ENCODE measurements around the gene PDAP1.

PDAP1 gene

GRCh38 chr7:99404235-99404976 lies 4.0 kb downstream of the PDAP1 start:
- in situ Hi-C loops (cut with HindIII; ENCODE audit: low pct_ligation_motif_present, low sequenced_read_pairs) = no loop called here
- DNase-seq = no peak

GRCh38 chr7:99403764-99404163 lies 4.6 kb downstream of the PDAP1 start:
- no peak overlapping the region for H3K27ac ChIP-seq
- no peak for TF ChIP-seq CTCF (IDR thresholded peaks at IDR 0.05; ENCODE audit: low read depth, low read length, missing control alignments)
- DNase-seq = no peak
- peaks cover 58% of the 10 kb centered on the region for H3K36me3 ChIP-seq (replicated peaks)
- no peaks in the 10 kb centered on the region for H3K27me3 ChIP-seq (replicated peaks)
- in situ Hi-C loops (cut with HindIII; ENCODE audit: low pct_ligation_motif_present, low sequenced_read_pairs) = no loop called here
- H3K4me3 ChIP-seq (ENCODE audit: low read depth, low read length) = no peak overlapping the region

More at GRCh38 chr7:99404235-99404976, 4.0 kb downstream of the PDAP1 start:
- Histone ChIP-seq H3K27ac (no peak overlapping the region), H3K36me3 (replicated peaks) (peaks cover 51% of the 10 kb centered on the region), H3K27me3 (replicated peaks) (no peaks in the 10 kb centered on the region), H3K4me3 (ENCODE audit: low read depth, low read length) (no peak overlapping the region)
- no peak for TF ChIP-seq CTCF (IDR thresholded peaks at IDR 0.05; ENCODE audit: low read depth, low read length, missing control alignments)

GRCh38 chr7:99402854-99403253 lies 5.5 kb downstream of the PDAP1 start:
- peaks cover 64% of the 10 kb centered on the region for H3K36me3 ChIP-seq (replicated peaks)
- no peak for TF ChIP-seq CTCF (IDR thresholded peaks at IDR 0.05; ENCODE audit: low read depth, low read length, missing control alignments)
- DNase-seq = no peak

GRCh38 chr7:99399597-99399996 lies 8.8 kb downstream of the PDAP1 start:
- in situ Hi-C loops (cut with HindIII; ENCODE audit: low pct_ligation_motif_present, low sequenced_read_pairs) = no loop called here
- Histone ChIP-seq H3K4me3 (ENCODE audit: low read depth, low read length) (no peak overlapping the region), H3K27ac (no peak overlapping the region), H3K27me3 (replicated peaks) (no peaks in the 10 kb centered on the region), H3K36me3 (replicated peaks) (peaks cover 89% of the 10 kb centered on the region)
- DNase-seq = no peak
- TF ChIP-seq CTCF (IDR thresholded peaks at IDR 0.05; ENCODE audit: low read depth, low read length, missing control alignments) = no peak

More at GRCh38 chr7:99402854-99403253, 5.5 kb downstream of the PDAP1 start:
- no peak overlapping the region for H3K4me3 ChIP-seq (ENCODE audit: low read depth, low read length)
- in situ Hi-C loops (cut with HindIII; ENCODE audit: low pct_ligation_motif_present, low sequenced_read_pairs) = no loop called here
- H3K27ac ChIP-seq = no peak overlapping the region
- H3K27me3 ChIP-seq (replicated peaks) = no peaks in the 10 kb centered on the region

- Histone ChIP-seq H3K4me3 (ENCODE audit: low read depth, low read length) (no peak overlapping the region), H3K27ac (no peak overlapping the region), H3K36me3 (replicated peaks) (peaks cover 87% of the 10 kb centered on the region), H3K27me3 (replicated peaks) (no peaks in the 10 kb centered on the region)
- in situ Hi-C loops (cut with HindIII; ENCODE audit: low pct_ligation_motif_present, low sequenced_read_pairs) = no loop called here
- DNase-seq = no peak
- TF ChIP-seq CTCF (IDR thresholded peaks at IDR 0.05; ENCODE audit: low read depth, low read length, missing control alignments) = no peak
Observed at GRCh38 chr7:99398891-99399445, 9.4 kb downstream of the PDAP1 start.

All from brain microvascular endothelial cell (primary cell).